Endothelial cell of umbilical vein (primary cell): Measurements from ENCODE around the gene TOR4A.

Experiments
- CTCF ChIP-seq, 2 donors: IDR thresholded peaks; 1 replicate in 1 of 2; 2 replicates in 1 of 2; pipeline ENCODE4 v1.5.1; 2011; ENCODE audit warnings: low read length in 2 of 2, mild to moderate bottlenecking in 2 of 2, moderate library complexity in 2 of 2, control low read depth in 1 of 2, inconsistent platforms in 1 of 2, low read depth in 1 of 2; ENCODE audit not compliant: insufficient read depth in 1 of 2; ENCODE audit errors: extremely low read depth in 1 of 2
- POLR2AphosphoS5 ChIP-seq: IDR thresholded peaks from 2 replicates; pipeline ENCODE4 v1.6.1; 2012; ENCODE audit warnings: low read depth, mild to moderate bottlenecking, control low read depth, low read length, moderate library complexity; ENCODE audit not compliant: insufficient read depth

DNA sequence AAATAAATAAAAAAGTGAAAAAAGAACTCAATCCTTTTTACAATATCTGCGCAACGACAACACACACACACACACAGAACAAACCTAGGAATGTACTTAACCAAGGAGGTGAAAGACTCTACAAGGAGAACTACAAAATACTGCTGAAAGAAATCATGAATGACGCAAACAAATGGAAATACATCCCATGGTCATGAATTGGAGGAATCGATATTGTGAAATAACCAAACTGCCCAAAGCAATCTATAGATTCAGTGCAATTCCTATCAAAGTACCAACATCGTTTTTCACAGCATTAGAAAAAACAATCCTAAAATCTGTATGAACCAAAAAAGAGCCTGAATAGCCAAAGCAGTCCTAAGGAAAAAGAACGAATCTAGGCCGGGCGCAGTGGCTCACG, 54.4 kb downstream of the TOR4A start:
- TF ChIP-seq CTCF (IDR thresholded peaks at IDR 0.05; ENCODE audit: extremely low read depth in 1 of 2, insufficient read depth in 1 of 2, low read depth in 1 of 2, low read length in 2 of 2), result no peak
- no peak for TF ChIP-seq POLR2AphosphoS5
